Lung (tissue), 12 donors: ENCODE results near the gene CDKAL1. TPM values are rescaled to one million over a fixed set of nuclear protein-coding genes. Genes with fewer than 3 reads are reported as not detected.

ENCODE experiments used
- ATAC-seq: fragments of 200-7000 bp; cut with Tn5 transposase; one replicate; pipeline ENCODE4 v1.9.1; 2020; ENCODE audit warnings: moderate number of reproducible peaks; ENCODE audit not compliant: insufficient read depth, low FRiP score
- DNase-seq, 3 donors: peaks; one replicate each; pipeline ENCODE4 v3.0.0-alpha.2; 2013 to 2017
- H3K27ac ChIP-seq, 2 donors: one replicate each; pipeline ENCODE4 v1.5.1; 2013; ENCODE audit warnings: mild to moderate bottlenecking in 2 of 2, moderate library complexity in 2 of 2, control low read depth in 1 of 2, inconsistent platforms in 1 of 2, low read depth in 1 of 2, low read length in 1 of 2
- H3K27me3 ChIP-seq, 3 donors: one replicate each; pipeline ENCODE4 v1.5.1; 2013; ENCODE audit warnings: low read length in 2 of 3; ENCODE audit not compliant: control insufficient read depth in 3 of 3, insufficient read depth in 3 of 3
- H3K36me3 ChIP-seq, 4 donors: one replicate each; pipeline ENCODE4 v1.5.1; 2013; ENCODE audit warnings: low read length in 4 of 4, mild to moderate bottlenecking in 1 of 4, moderate library complexity in 1 of 4; ENCODE audit not compliant: control insufficient read depth in 4 of 4, insufficient read depth in 4 of 4
- H3K4me1 ChIP-seq, 5 donors: one replicate each; pipeline ENCODE4 v1.5.1; 2013; ENCODE audit warnings: low read length in 5 of 5, mild to moderate bottlenecking in 2 of 5, moderate library complexity in 1 of 5; ENCODE audit not compliant: control insufficient read depth in 5 of 5, insufficient read depth in 5 of 5
- H3K4me3 ChIP-seq: one replicate; pipeline ENCODE4 v1.5.1; 2013; ENCODE audit warnings: mild to moderate bottlenecking, control low read depth, moderate library complexity
- H3K9ac ChIP-seq, 2 donors: one replicate each; pipeline ENCODE4 v1.5.1; 2013; ENCODE audit warnings: low read length in 2 of 2, control low read depth in 1 of 2; ENCODE audit not compliant: insufficient read depth in 1 of 2
- H3K9me3 ChIP-seq, 4 donors: one replicate each; pipeline ENCODE4 v1.5.1; 2013; ENCODE audit warnings: low read length in 3 of 4, mild to moderate bottlenecking in 1 of 4, moderate library complexity in 1 of 4; ENCODE audit not compliant: control insufficient read depth in 4 of 4, insufficient read depth in 3 of 4
- CTCF ChIP-seq: IDR thresholded peaks from 2 replicates; pipeline ENCODE4 v1.5.1; 2012; ENCODE audit warnings: mild to moderate bottlenecking; ENCODE audit errors: control extremely low read depth, extremely low read depth
- whole genome bisulfite sequencing, 2 donors: extraction: QIAGEN DNeasy Blood & Tissue Kit; methylation state at CpG; one replicate each; pipeline ENCODE4 v1.1.7; 2013; 5-methylcytosine and 5-hydroxymethylcytosine counted together
- polyA plus RNA-seq, 2 donors: library from polyadenylated mRNA; stranded (reverse); fragments of 200-250 nt; gene quantifications; one replicate each; pipeline ENCODE4 v1.2.1, GENCODE V29; 2013
- total RNA-seq, 2 donors: library from RNA; depleted of rRNA in 1 of 2; stranded (reverse); fragments of >200 nt in 1 of 2; gene quantifications; one replicate each; pipeline ENCODE4 v1.2.1, GENCODE V29; 2014 to 2021
- donor health status: control.
- donor health status: control.
- donor health status: Bipolar disorder and iron deficiency.
- donor health status: healthy.
- donor health status: DM: yes; HTN: yes; CAD: no.

Gene CDKAL1
- total and polyA plus RNA-seq, 4 donors = 4.0 to 39.0 (median 10.0) TPM

DNA sequence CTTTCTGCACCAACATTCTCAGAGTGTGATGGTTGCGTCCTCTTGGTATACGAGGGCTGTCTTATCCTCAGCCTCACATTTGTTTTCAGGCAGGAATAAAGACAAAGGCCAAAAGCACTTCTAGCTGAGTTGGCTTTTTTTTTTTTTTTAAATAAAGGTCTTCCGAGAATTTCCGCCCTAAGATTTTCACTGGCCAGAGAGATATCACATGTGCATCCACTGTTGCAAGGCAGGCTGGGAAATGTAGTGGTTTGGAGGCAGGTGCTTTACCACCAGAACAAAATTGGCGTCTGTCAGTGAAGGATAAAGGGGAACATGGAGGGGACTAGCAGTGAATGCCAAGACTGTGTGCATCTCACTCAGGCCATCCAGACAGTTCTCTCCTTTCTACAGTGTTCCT, 724.4 kb downstream of the CDKAL1 start:
- H3K9ac ChIP-seq = no peak overlapping the region
- H3K4me1 ChIP-seq = no peaks in the 10 kb centered on the region
- no peak for TF ChIP-seq CTCF

GRCh38 chr6:21259660-21260059, 725.4 kb downstream of the CDKAL1 start:
- Histone ChIP-seq H3K27ac (no peak overlapping the region), H3K9ac (no peak overlapping the region), H3K36me3 (no peaks in the 10 kb centered on the region), H3K4me3 (no peak overlapping the region), H3K9me3 (no peaks in the 10 kb centered on the region), H3K27me3 (no peaks in the 10 kb centered on the region), H3K4me1 (no peaks in the 10 kb centered on the region)
- 85 to 95% methylated on average over 2 of the region's 2 CpGs for WGBS, 2 donors
- no peak for ATAC-seq
- DNase-seq = no peak
- no peak for TF ChIP-seq CTCF

More for the DNA sequence above, 724.4 kb downstream of the CDKAL1 start:
- WGBS, 2 donors = 98% methylated on average over 5 of the region's 5 CpGs
- Histone ChIP-seq H3K9me3 (no peaks in the 10 kb centered on the region), H3K4me3 (no peak overlapping the region), H3K27ac (no peak overlapping the region), H3K36me3 (no peaks in the 10 kb centered on the region), H3K27me3 (no peaks in the 10 kb centered on the region)
- DNase-seq = no peak
- ATAC-seq = no peak

DNA sequence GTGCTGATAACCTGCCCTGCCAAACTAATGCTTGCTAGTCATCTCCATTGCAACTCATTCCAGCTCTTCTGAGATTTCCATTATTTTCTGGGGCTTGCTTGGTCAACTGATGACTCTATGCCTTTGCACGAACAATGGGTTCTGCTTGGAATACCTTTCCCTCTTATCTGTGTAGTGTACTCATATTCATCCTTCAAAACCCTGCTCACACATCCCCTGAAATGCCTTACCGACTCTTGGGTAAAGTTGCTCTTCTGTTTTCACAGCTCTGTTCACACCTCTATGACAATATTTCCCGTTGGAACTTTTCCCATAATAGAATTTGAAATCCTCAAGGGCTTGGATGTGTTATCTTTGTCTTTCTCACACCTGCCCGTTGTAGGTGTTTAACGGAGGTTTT, 728.2 kb downstream of the CDKAL1 start:
- H3K36me3 ChIP-seq = no peaks in the 10 kb centered on the region
- H3K27ac ChIP-seq = no peak overlapping the region
- 89 to 93% methylated on average over 5 of the region's 5 CpGs for WGBS, 2 donors
- ATAC-seq (no peak), DNase-seq (no peak)
- no peaks in the 10 kb centered on the region for H3K27me3 ChIP-seq
- H3K4me3 ChIP-seq = no peak overlapping the region
- no peak overlapping the region for H3K9ac ChIP-seq
- no peak for TF ChIP-seq CTCF
- H3K9me3 ChIP-seq = no peaks in the 10 kb centered on the region
- H3K4me1 ChIP-seq = no peaks in the 10 kb centered on the region
